Subcutaneous adipose tissue (tissue), 4 donors: ENCODE measurements around the gene ISYNA1. TPM values are rescaled to one million over a fixed set of nuclear protein-coding genes. Genes with fewer than 3 reads are reported as not detected.

Experiments
- total RNA-seq, 4 donors: library from RNA; depleted of rRNA; stranded (reverse); fragments of >200 nt; gene quantifications; one replicate each; pipeline ENCODE4 v1.1.0, GENCODE V29; 2016
- TF ChIP-seq, protein P1 (sequence below): fragments of 450-650 bp; IDR thresholded peaks from one replicate; pipeline ENCODE4 v1.5.1; 2016; ENCODE audit warnings: low read depth, mild to moderate bottlenecking, control low read depth, antibody characterized with exemption, moderate library complexity

Gene ISYNA1
- total RNA-seq, 4 donors from 2014 or later, result 9.9 to 50.5 (median 11.4) TPM

DNA sequence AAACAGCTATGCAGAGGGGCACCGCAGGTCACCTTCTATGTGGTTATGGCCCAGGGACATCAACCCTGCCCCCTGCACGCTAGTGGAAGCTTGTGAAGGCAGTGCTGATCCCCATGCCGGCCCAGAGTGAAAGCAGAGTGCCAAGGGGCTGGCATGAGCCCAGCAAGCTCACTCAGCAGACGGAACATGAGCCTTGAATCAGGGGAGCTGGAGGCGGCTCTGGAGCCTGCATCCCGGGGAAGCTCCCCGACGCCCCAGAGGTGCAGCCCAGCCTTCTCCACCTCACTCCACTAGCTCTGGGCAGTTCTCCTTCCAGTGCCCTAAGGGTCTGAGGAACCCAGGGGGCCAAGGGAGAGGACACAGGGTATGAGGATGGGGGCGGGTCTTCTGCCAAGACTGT is 19.0 kb upstream of the ISYNA1 start:
- TF ChIP-seq, protein P1, sequence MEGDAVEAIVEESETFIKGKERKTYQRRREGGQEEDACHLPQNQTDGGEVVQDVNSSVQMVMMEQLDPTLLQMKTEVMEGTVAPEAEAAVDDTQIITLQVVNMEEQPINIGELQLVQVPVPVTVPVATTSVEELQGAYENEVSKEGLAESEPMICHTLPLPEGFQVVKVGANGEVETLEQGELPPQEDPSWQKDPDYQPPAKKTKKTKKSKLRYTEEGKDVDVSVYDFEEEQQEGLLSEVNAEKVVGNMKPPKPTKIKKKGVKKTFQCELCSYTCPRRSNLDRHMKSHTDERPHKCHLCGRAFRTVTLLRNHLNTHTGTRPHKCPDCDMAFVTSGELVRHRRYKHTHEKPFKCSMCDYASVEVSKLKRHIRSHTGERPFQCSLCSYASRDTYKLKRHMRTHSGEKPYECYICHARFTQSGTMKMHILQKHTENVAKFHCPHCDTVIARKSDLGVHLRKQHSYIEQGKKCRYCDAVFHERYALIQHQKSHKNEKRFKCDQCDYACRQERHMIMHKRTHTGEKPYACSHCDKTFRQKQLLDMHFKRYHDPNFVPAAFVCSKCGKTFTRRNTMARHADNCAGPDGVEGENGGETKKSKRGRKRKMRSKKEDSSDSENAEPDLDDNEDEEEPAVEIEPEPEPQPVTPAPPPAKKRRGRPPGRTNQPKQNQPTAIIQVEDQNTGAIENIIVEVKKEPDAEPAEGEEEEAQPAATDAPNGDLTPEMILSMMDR, result no peak

DNA sequence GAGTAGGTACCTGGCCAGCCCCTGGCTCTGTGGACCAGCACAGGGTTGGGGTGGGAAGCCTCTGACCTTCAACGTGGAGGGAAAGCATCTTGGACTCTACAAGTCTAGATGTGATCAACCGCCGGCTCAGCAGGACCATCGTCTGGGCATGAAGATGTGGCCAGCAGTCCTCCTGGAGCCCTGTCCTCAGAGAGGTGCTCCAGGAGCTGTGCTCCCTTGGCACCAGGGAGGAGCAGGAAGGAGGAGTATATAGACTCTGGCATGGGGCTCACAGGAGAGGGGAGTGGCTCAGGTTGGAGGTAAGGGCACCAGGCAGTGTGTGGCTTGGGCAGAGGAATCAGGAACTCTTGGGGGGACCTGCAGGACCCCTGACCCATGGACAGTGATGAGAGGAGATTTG is 18.3 kb upstream of the ISYNA1 start:
- TF ChIP-seq, protein P1, result no peak

DNA sequence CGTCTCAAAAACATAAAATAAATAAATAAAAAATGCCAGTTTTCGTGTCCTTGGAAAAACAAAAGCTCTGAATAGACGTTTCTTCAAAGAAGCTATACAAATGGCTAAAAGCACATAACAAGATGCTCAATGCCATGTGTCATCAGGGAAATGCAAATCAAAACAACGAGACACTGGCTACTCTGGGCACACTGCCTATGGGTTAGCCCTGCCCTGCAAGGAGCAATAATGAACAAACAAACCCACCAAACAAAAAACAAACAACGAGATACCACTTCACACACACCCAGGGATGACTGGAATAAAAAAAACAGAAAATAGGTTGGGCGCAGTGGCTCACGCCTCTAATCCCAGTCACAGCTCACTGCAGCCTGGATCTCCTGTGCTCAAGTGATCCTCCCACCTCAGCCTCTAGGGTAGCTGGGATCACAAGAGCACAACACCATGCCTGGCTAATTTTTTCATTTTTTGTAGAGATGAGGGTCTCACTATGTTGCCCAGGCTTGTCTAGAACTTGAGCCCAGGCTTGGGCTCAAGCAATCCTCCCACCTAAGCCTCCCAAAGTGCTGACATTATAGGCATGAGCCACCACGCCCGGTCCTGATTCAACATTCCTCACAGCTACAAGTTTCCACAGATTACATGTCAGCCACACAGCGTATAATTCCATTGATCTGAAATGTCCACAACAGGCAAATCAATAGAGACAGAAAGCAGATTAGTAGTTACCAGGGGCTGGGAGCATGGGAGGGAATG is 15.5 kb upstream of the ISYNA1 start:
- TF ChIP-seq, protein P1, result no peak

DNA sequence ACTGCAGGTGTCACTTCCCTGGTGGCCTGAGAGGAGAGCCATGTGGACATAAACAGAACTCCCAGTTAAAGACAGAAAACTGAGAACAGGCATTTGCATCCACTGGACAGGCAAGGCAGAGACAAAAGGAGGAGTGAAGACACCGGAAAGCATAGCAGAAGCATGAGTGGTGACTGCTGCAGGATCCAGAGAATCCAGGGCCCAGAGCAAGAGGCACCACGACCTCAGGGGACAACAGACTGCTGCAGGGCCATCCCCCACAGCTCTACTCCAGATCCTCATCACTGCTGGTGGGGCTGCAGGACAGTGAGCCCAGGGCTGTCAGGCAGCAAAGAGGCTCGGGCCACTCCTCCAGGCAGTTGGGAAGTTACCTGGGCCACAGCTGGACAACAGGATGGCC is 14.5 kb upstream of the ISYNA1 start:
- TF ChIP-seq, protein P1, result no peak

DNA sequence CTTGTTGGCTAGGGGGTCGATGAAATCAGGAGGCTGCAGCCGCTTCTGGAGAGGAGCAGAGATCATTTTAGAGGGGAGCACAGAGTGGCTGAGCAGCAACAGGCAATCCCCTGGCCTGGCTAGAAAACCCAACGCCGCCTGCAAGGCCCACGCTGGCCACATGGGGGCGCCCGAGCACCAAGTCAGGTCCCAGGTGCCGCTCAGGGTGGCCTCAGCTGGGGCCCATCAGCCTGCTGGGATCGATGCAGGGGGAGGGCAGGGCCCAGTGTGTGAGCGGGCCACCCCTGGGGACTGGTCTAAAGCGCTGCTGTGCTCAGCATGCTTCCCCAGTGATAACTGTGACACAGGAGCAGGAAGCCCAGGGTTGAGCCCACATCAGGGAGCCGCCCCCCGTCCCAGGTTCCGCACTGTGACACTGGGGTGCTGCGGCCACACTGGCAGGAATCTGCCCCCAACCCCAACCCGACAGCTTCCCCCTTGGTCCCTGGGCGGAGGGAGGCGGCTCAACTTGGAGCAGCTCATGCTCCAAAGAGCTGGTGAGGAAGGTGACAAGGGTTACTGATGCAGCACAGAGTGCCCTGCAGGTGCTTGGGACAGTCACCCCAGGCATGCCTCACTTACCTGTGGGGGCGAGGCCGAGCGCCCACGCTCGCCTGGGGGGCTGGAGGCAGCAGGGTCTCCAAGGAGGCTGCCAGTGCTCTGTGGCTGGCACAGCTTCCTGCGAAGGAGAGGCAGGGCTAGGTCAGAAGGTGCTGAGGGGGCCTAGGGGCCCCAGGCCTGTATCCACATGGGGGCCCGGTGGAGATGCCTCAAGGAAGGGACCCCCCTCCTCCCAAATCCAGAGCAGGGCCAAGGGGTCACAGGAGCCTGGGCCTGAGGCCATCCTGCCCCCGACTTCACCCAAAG is 13.3 kb upstream of the ISYNA1 start:
- TF ChIP-seq, protein P1, result no peak

DNA sequence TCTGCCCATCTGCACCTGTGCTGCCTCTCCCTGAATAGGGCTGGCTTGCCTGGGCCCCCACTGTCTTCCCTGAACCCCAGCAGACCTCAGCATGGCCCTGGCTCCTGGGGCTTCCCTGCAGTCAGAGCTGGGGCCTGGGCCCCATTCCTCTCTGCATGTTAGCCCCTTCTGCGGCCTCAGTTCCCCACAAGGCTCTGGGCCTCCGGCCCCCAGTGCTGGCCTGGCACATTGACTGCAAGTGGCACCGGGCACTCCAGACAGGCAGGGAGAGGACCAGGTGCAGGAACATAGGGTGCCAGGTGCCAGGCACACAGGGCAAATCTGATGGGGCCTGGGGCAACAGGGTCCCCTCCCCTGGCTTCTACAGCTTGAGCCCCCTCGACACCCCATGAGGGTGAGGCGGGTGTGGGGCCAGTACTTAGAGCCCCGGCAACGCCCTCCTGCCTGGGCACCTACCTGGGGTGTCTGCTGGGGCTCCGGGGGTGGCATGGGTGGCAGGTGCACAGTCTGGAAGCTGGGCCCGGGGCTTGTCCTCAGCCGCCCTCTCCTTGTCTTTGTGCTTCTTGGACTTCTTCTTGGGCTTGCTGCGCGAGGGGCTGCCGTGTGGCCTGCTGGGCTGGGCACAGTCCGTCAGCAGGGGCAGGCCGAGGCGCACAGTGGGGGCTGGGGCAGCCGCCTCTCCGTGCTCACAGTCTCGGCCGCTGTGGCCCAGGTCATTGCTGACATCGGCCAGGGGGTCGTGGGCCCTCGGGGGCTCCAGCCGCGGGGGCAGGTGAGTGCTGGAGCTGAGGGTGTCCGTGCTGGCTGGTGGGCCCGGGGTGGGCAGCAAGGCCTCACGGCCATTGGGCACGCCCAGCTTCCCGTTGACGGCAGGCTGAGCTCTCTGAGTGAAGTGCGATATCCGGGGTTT is 12.3 kb upstream of the ISYNA1 start:
- TF ChIP-seq, protein P1, result no peak

DNA sequence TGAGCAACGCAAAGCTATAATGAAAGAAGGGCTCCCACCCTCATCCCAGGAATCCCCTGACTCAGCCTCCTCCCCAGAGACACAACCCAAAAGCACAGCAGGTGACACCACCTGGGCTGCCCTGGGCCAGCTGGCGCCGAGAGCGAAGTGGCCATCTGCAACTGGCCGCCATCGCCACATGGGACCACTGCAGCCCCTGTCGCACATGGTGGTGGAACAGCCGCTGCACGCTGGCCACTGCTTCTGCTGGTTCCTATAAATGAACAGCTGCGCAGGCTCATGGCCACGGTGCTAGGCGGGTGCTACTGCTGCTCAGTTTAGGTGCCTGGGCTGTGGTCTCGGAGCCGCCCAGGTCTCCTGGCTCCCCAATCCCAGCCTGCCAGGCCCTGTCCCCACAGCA is 11.6 kb upstream of the ISYNA1 start:
- TF ChIP-seq, protein P1, result no peak
